Measurements from ENCODE around the gene MACROD2. TPM values are rescaled to one million over a fixed set of nuclear protein-coding genes. Genes with fewer than 3 reads are reported as not detected.

Gene MACROD2
- total and polyA plus RNA-seq, 4 donors: 13.0 to 67.1 (median 20.7) TPM

- ATAC-seq (ENCODE audit: insufficient read depth, low FRiP score): no peak
- WGBS, 2 donors: 83 to 84% methylated on average over 4 of the region's 4 CpGs
- H3K27me3 ChIP-seq (ENCODE audit: control insufficient read depth in 3 of 3, insufficient read depth in 3 of 3, low read length in 2 of 3): no peaks in the 10 kb centered on the region
Measured at GRCh38 chr20:15141861-15142260, 1146.5 kb downstream of the MACROD2 start.

GRCh38 chr20:15143478-15143877 is 1148.2 kb downstream of the MACROD2 start:
- no peak overlapping the region for H3K4me3 ChIP-seq
- H3K36me3 ChIP-seq (ENCODE audit: control insufficient read depth in 4 of 4, insufficient read depth in 4 of 4, low read length in 4 of 4): no peaks in the 10 kb centered on the region
- H3K9ac ChIP-seq (ENCODE audit: insufficient read depth in 1 of 2, low read length in 2 of 2): no peak overlapping the region
- WGBS, 2 donors: 79 to 88% methylated on average over 1 of the region's 1 CpG
- H3K27ac ChIP-seq (ENCODE audit: low read depth in 1 of 2, low read length in 1 of 2): no peak overlapping the region
- H3K4me1 ChIP-seq (ENCODE audit: control insufficient read depth in 5 of 5, insufficient read depth in 5 of 5, low read length in 5 of 5): peaks cover 0 to 3% (median 0%) of the 10 kb centered on the region in 5 donors
- no peaks in the 10 kb centered on the region for H3K9me3 ChIP-seq (ENCODE audit: control insufficient read depth in 4 of 4, insufficient read depth in 3 of 4, low read length in 3 of 4)
- no peak for DNase-seq
- H3K27me3 ChIP-seq (ENCODE audit: control insufficient read depth in 3 of 3, insufficient read depth in 3 of 3, low read length in 2 of 3): no peaks in the 10 kb centered on the region
- no peak for ATAC-seq (ENCODE audit: insufficient read depth, low FRiP score)
- TF ChIP-seq CTCF (IDR thresholded peaks at IDR 0.05; ENCODE audit: control extremely low read depth, extremely low read depth): no peak

More at GRCh38 chr20:15141861-15142260, 1146.5 kb downstream of the MACROD2 start:
- no peaks in the 10 kb centered on the region for H3K36me3 ChIP-seq (ENCODE audit: control insufficient read depth in 4 of 4, insufficient read depth in 4 of 4, low read length in 4 of 4)
- no peak overlapping the region for H3K27ac ChIP-seq (ENCODE audit: low read depth in 1 of 2, low read length in 1 of 2)
- no peak for DNase-seq
- no peak overlapping the region for H3K9ac ChIP-seq (ENCODE audit: insufficient read depth in 1 of 2, low read length in 2 of 2)
- H3K4me1 ChIP-seq (ENCODE audit: control insufficient read depth in 5 of 5, insufficient read depth in 5 of 5, low read length in 5 of 5): peaks cover 0 to 3% (median 0%) of the 10 kb centered on the region in 5 donors
- no peak for TF ChIP-seq CTCF (IDR thresholded peaks at IDR 0.05; ENCODE audit: control extremely low read depth, extremely low read depth)
- no peaks in the 10 kb centered on the region for H3K9me3 ChIP-seq (ENCODE audit: control insufficient read depth in 4 of 4, insufficient read depth in 3 of 4, low read length in 3 of 4)
- no peak overlapping the region for H3K4me3 ChIP-seq

- H3K27me3 ChIP-seq (ENCODE audit: control insufficient read depth in 3 of 3, insufficient read depth in 3 of 3, low read length in 2 of 3): no peaks in the 10 kb centered on the region
- H3K27ac ChIP-seq (ENCODE audit: low read depth in 1 of 2, low read length in 1 of 2): no peak overlapping the region
- peaks cover 0 to 3% (median 0%) of the 10 kb centered on the region in 5 donors for H3K4me1 ChIP-seq (ENCODE audit: control insufficient read depth in 5 of 5, insufficient read depth in 5 of 5, low read length in 5 of 5)
- no peak overlapping the region for H3K9ac ChIP-seq (ENCODE audit: insufficient read depth in 1 of 2, low read length in 2 of 2)
- TF ChIP-seq CTCF (IDR thresholded peaks at IDR 0.05; ENCODE audit: control extremely low read depth, extremely low read depth): no peak
- H3K4me3 ChIP-seq: no peak overlapping the region
- no peaks in the 10 kb centered on the region for H3K36me3 ChIP-seq (ENCODE audit: control insufficient read depth in 4 of 4, insufficient read depth in 4 of 4, low read length in 4 of 4)
- H3K9me3 ChIP-seq (ENCODE audit: control insufficient read depth in 4 of 4, insufficient read depth in 3 of 4, low read length in 3 of 4): no peaks in the 10 kb centered on the region
- DNase-seq (peak in 2 of 3 donors; percentile 1 to 24), ATAC-seq (ENCODE audit: insufficient read depth, low FRiP score) (no peak)
- WGBS, 2 donors: 53 to 61% methylated on average over 3 of the region's 3 CpGs
Measured at GRCh38 chr20:15144916-15145315, 1149.6 kb downstream of the MACROD2 start.

DNA sequence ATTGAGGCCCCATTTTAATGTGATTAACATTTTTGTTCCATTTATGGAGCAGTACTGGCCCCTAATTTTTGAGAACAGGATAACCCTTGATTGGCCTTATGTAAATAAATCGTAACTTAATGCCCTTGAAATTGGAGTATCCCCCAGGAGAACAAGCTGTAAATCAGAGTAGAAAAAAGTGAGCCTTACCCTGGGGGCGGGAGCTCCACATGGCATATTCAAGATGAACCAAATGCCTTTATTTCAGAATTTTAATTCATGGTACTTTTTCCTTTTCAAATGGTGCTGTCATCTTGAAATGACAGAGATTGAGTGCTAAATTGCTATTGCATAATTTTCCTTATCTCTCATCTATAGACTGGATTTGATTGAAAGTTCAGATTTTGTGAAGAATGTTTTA is 1151.6 kb downstream of the MACROD2 start:
- Histone ChIP-seq H3K36me3 (ENCODE audit: control insufficient read depth in 4 of 4, insufficient read depth in 4 of 4, low read length in 4 of 4) (no peaks in the 10 kb centered on the region), H3K27me3 (ENCODE audit: control insufficient read depth in 3 of 3, insufficient read depth in 3 of 3, low read length in 2 of 3) (no peaks in the 10 kb centered on the region), H3K4me3 (no peak overlapping the region), H3K4me1 (ENCODE audit: control insufficient read depth in 5 of 5, insufficient read depth in 5 of 5, low read length in 5 of 5) (peaks cover 0 to 3% (median 0%) of the 10 kb centered on the region in 5 donors), H3K27ac (ENCODE audit: low read depth in 1 of 2, low read length in 1 of 2) (no peak overlapping the region), H3K9me3 (ENCODE audit: control insufficient read depth in 4 of 4, insufficient read depth in 3 of 4, low read length in 3 of 4) (no peaks in the 10 kb centered on the region), H3K9ac (ENCODE audit: insufficient read depth in 1 of 2, low read length in 2 of 2) (no peak overlapping the region)
- WGBS, 2 donors: 62 to 71% methylated on average over 2 of the region's 2 CpGs
- no peak for ATAC-seq (ENCODE audit: insufficient read depth, low FRiP score)
- TF ChIP-seq CTCF (IDR thresholded peaks at IDR 0.05; ENCODE audit: control extremely low read depth, extremely low read depth): no peak
- no peak for DNase-seq

All from lung (tissue), 12 donors.